Myocyte (in vitro differentiated cells): ENCODE measurements around the gene MC1R. TPM values are rescaled to one million over a fixed set of nuclear protein-coding genes. Genes with fewer than 3 reads are reported as not detected.
"Not testable (repeated sequence)": the region's sequence is repeated elsewhere in the genome, so short reads cannot be mapped to it uniquely, and the experiment has no call there.

ENCODE experiments used
- DNase-seq: peaks from one replicate; pipeline ENCODE4 v3.0.0-alpha.2; 2012; ENCODE audit warnings: low read depth
- total RNA-seq: library from RNA; depleted of rRNA; stranded (reverse); fragments of >200 nt; gene quantifications from 2 replicates; pipeline ENCODE4 v1.2.3, GENCODE V29; 2014

Gene MC1R
- total RNA-seq, 1 donor from 2014 or later: 4.4 TPM

GRCh38 chr16:89934019-89934418 lies 15.4 kb downstream of the MC1R start:
- not testable (repeated sequence) for DNase-seq

DNA sequence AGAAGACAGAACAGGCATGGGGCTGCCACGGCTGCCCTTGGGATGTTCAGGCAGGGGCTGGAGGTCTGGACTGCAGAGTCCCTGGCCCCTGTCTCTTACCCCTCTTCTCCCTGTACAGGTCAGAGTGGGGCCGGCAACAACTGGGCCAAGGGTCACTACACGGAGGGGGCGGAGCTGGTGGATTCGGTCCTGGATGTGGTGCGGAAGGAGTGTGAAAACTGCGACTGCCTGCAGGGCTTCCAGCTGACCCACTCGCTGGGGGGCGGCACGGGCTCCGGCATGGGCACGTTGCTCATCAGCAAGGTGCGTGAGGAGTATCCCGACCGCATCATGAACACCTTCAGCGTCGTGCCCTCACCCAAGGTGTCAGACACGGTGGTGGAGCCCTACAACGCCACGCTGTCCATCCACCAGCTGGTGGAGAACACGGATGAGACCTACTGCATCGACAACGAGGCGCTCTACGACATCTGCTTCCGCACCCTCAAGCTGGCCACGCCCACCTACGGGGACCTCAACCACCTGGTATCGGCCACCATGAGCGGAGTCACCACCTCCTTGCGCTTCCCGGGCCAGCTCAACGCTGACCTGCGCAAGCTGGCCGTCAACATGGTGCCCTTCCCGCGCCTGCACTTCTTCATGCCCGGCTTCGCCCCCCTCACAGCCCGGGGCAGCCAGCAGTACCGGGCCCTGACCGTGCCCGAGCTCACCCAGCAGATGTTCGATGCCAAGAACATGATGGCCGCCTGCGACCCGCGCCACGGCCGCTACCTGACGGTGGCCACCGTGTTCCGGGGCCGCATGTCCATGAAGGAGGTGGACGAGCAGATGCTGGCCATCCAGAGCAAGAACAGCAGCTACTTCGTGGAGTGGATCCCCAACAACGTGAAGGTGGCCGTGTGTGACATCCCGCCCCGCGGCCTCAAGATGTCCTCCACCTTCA lies 16.2 kb downstream of the MC1R start:
- no peak for DNase-seq

GRCh38 chr16:89935620-89936019 lies 17.0 kb downstream of the MC1R start:
- not testable (repeated sequence) for DNase-seq

DNA sequence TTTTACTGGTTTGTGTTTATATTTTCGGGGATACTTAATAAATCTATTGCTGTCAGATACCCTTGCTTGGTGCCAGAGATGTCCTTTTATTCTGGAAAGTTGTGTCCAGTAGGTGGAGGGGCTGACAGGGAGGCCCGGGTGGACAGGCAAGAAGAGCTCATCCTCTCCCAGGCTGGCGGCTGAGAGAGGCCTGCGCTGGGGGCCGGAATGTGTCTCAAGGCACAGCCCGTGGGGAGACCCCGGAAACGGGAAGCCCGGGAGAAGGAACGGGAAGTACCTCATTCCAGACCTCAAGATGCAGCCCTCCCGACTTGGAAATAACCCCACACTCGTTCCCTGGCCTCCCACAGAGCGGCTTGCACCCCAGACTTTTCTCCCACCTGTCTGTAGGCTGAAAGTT lies 17.4 kb downstream of the MC1R start:
- no peak for DNase-seq

GRCh38 chr16:89936508-89936907 lies 17.8 kb downstream of the MC1R start:
- DNase-seq: no peak

GRCh38 chr16:89936981-89937380 lies 18.3 kb downstream of the MC1R start:
- DNase-seq: no peak

DNA sequence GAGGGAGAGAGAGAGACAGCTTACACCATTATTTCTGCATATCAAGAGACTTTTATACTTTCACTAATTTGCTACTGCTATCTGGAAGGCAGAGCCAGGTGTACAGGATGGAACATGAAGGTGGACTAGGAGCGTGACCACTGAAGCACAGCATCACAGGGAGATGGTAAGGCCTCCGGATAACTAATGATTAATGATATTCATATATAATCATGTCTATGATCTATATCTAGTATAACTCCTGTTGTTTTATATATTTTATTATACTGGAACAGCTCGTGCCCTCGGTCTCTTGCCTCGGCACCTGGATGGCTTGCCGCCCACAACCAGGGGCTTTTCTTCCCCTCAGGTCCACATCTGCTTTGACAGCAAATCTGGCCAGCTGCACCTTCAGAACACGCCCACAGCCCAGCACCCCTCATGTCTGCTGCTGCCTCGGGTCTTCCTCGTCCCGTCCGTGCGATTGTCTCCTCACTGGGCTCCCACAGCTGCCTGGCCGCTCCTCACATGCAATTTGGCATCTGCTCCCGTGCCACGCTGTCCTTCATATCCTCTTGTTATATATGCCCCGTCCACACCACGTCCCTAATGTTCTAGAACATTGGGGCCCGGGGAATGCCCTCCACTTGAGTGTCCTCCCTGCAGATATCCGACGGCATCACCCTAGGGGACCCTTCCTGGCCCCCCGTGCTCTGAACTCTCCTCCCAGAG lies 19.7 kb downstream of the MC1R start:
- DNase-seq: no peak

DNA sequence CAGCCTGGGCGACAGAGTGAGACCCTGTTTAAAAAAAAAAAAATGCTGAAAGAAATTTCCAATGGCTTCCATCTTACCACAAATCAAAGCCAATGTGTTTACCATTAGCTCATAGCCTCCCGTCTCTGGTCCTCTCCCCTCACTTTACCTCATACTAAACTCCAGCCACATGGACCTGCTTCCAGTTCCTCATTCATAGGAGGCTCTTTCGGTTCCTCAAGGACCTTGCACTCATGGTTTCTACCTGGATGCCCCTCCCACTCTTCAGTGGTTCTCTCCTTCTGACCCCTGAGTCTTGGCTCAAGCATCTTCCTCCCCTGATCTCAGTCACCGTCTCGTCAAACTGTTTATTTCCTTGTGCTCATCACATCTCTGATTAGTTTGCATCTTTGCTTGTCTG lies 26.1 kb downstream of the MC1R start:
- no peak for DNase-seq

- DNase-seq: no peak
These were observed 27.0 kb downstream of the MC1R start for GRCh38 chr16:89945654-89946053.

DNA sequence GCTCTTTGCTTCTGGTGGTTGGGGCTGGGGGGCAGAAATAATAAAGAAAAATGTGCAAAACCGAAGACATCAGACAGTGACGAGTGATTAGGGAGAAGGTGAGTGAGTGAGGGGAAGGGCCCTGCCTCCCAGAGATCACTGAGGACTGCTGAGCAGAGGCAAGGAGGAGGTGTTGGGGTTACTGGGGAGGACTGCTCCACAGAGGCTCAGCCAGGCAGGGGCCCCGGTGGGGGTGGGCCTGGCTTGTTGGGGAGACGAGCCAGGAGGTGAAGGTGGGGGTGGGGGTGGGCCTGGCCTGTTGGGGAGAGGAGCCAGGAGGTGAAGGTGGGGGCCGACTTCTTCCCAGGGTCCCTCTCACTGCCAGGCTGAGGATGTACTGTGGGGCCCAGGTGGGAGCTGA lies 27.9 kb downstream of the MC1R start:
- no peak for DNase-seq

- DNase-seq: peak; percentile 3
These were observed 30.6 kb downstream of the MC1R start for GRCh38 chr16:89949121-89949742.

- no peak for DNase-seq
These were observed 31.1 kb downstream of the MC1R start for GRCh38 chr16:89949756-89950155.

- no peak for DNase-seq
These were observed 32.8 kb downstream of the MC1R start for GRCh38 chr16:89951509-89951908.

DNA sequence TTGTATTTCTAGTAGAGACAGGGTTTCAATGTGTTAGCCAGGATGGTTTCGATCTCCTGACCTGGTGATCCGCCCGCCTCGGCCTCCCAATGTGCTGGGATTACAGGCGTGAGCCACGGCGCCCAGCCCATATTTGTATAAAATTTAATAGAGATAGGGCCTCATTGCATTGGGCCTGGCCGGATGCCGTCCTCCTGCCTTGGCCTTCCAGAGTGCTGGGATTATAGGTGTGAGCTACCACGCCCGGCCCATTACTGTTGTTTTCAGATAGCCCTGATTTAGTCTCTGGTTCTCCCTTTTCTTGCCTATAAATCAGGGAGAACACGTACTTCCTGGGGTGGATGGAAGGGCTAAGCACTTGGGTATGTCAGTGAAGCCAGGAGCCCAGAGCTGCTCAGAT lies 33.4 kb downstream of the MC1R start:
- DNase-seq: no peak

DNA sequence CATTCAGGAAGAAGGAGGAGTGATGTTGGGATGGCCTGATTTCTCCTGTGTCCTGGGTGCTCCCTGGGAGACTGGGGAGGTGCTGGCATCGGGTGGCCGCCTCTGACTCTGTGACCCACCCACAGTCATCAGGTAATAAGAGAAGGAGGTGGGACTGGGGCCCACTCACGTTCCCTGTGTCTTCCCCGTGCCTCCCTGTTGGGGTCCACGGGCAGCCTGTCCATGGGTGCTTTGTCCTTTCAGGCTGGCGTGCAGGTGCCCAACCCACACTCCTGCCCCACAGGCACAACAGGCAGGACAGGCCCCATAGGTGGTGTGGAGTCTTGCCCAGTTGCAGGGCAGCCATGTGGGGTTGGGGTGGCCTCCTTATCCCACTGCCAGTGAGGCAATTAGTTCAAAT lies 33.9 kb downstream of the MC1R start:
- no peak for DNase-seq

DNA sequence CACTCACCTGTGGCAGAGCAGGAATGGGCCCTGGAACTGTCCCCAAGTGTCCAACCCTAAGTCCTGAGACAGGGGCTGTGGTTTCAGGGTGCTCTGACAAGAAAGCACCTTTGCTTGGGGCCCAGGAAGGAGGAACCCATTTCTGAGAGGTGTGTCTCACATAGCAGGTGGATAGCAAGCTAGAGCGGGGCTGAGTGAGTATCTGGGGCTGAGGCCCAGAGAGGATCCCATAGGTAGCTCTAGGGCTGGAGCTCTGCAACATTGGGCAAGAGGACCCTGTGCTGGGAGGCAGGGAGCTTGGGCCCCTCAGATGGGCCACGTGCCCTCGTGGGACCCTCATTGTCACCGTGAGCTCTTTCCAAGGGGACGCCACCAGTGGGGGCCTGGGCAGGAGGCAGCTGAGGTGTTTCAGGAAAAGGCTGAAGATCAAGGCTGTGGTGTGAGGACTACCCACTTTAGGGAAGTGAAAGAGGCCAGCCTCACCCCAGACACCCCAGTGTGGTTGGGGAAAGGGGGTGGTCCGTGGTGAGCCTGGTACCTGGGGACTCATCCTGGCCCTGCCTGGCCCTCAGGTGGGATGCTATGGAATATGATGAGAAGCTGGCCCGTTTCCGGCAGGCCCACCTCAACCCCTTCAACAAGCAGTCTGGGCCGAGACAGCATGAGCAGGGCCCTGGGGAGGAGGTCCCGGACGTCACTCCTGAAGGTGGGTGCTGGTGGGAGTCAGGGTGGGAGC lies 35.2 kb downstream of the MC1R start:
- no peak for DNase-seq

DNA sequence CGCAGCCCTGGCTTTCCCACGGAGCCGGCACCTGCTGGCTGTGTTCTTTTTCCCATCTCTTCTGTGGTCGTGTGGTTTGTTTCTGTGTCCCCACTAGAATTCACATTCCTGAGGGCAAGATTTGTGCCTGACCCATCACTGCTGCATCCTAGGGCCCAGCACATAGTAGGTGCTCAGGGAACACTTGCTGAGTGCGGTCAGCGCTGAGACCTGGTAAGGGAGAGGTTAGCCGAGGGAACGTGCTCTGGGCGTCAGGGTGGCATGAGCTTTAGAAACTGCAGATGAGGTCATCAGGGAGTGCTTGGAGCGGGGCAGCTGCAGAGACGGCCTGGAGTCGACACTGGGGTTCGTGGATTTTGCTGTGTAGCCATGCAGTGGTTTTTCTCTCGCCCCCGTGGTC lies 35.8 kb downstream of the MC1R start:
- DNase-seq: peak; percentile 63

DNA sequence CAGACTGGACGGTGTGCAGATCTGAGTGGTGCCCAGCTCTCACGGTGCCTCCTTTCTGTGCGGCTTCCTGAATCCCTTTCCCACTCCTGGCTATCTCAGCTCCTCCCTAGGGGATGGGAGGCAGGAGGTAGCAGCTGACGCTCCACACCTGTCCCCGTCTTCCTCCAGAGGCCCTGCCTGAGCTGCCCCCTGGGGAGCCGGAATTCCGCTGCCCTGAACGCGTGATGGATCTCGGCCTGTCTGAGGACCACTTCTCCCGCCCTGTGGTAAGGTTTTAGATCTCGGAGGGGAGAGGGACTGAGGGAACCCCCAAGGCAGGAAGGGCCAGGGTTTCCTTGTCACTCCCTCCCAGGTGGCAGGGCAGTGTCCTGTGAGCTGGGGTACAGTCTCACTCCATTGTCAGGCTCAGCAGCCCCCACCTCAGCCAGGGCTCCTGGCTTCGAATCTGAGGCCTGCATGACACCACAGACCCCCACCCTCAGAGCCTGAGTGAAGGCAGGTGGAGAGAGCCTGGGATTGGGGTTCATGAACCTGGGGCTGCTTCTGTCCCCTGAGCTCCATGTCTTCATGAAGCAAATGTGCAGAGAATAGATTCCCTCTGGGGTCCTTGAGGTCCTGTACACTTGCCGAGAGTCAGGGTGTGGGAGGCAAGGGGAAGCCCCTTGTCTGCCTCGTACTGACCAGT lies 36.5 kb downstream of the MC1R start:
- peak; percentile 3 for DNase-seq

DNA sequence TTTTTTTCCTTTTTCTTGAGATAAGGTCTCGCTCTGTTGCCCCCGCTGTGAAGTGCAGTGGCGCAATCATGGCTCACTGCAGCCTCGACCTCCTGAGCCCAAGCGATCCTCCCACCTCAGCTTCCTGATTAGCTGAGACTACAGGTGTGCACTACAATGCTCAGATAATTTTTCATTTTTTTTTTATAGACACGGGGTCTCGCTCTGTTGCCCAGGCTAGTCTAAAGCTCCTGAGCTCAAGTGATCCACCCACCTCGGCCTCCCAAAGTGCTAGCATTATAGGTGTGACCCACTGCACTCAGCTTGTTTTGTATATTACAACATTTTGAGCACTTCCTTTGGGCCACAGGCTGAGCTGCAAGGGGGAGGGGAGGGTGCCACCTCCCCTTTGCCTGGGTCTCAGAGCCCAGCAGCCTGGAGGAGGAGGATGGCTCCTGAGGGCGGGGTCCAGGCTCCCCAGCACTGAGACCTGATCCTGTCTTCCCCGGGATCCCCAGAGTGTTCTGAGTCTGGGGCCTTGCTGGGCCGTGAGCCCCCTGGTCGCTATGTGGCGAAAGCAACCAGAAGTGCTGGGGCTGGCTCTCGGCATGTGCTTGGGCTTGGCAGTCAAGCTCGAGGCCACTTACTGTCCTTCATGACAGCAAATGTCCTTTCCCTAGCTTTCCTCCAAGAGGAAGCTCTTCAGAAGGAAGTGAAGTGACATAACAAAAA lies 38.0 kb downstream of the MC1R start:
- DNase-seq: no peak

- no peak for DNase-seq
These were observed 38.6 kb downstream of the MC1R start for GRCh38 chr16:89957216-89957785.
